WERI-Rb-1 (cell line): ENCODE data around the gene HCN1.
"Not testable (repeated sequence)": the region's sequence is repeated elsewhere in the genome, so short reads cannot be mapped to it uniquely, and the experiment has no call there.

Experiments
- DNase-seq: peaks from one replicate; pipeline ENCODE4 v3.0.0-alpha.2; 2020
- H3K27ac ChIP-seq: fragments of 250-450 bp; sonication (Bioruptor Pico); 2 replicates; pipeline ENCODE4 v1.5.1; 2020; ENCODE audit warnings: mild to moderate bottlenecking, moderate library complexity
- H3K27me3 ChIP-seq: fragments of 250-450 bp; sonication (Bioruptor Pico); 2 replicates; pipeline ENCODE4 v1.5.1; 2021; ENCODE audit warnings: mild to moderate bottlenecking, low read depth, moderate library complexity; ENCODE audit not compliant: insufficient read depth, severe bottlenecking
- H3K36me3 ChIP-seq: fragments of 250-450 bp; sonication (Bioruptor Pico); 2 replicates; pipeline ENCODE4 v1.5.1; 2020; ENCODE audit warnings: mild to moderate bottlenecking, moderate library complexity
- H3K4me3 ChIP-seq: 2 replicates; pipeline ENCODE4 v1.5.1; 2011; ENCODE audit warnings: low read depth, mild to moderate bottlenecking, control low read depth, low read length
- H3K9me3 ChIP-seq: fragments of 250-450 bp; sonication (Bioruptor Pico); 2 replicates; pipeline ENCODE4 v1.5.1; 2021; ENCODE audit warnings: mild to moderate bottlenecking, moderate library complexity; ENCODE audit not compliant: severe bottlenecking
- CTCF ChIP-seq: IDR thresholded peaks from 2 replicates; pipeline ENCODE4 v1.5.1; 2011; ENCODE audit warnings: low read depth, mild to moderate bottlenecking, control low read depth, inconsistent platforms, low read length

The HCN1 gene

GRCh38 chr5:45399041-45399440 lies 297.1 kb downstream of the HCN1 start:
- Histone ChIP-seq H3K27ac (no peak overlapping the region), H3K9me3 (no peaks in the 10 kb centered on the region), H3K36me3 (no peaks in the 10 kb centered on the region), H3K4me3 (no peak overlapping the region), H3K27me3 (no peaks in the 10 kb centered on the region)
- no peak for DNase-seq
- no peak for TF ChIP-seq CTCF

GRCh38 chr5:45385321-45386058 lies 310.7 kb downstream of the HCN1 start:
- TF ChIP-seq CTCF: no peak
- no peak for DNase-seq
- no peak overlapping the region for H3K4me3 ChIP-seq
- H3K9me3 ChIP-seq: no peaks in the 10 kb centered on the region
- no peaks in the 10 kb centered on the region for H3K36me3 ChIP-seq
- H3K27me3 ChIP-seq: no peaks in the 10 kb centered on the region
- no peak overlapping the region for H3K27ac ChIP-seq

- Histone ChIP-seq H3K27ac (no peak overlapping the region), H3K4me3 (no peak overlapping the region), H3K27me3 (no peaks in the 10 kb centered on the region), H3K36me3 (no peaks in the 10 kb centered on the region), H3K9me3 (no peaks in the 10 kb centered on the region)
- DNase-seq: no peak
- no peak for TF ChIP-seq CTCF
Observed at GRCh38 chr5:45383985-45384384, 312.2 kb downstream of the HCN1 start.

GRCh38 chr5:45382583-45382982 lies 313.6 kb downstream of the HCN1 start:
- Histone ChIP-seq H3K4me3 (no peak overlapping the region), H3K36me3 (no peaks in the 10 kb centered on the region), H3K27ac (no peak overlapping the region), H3K9me3 (no peaks in the 10 kb centered on the region), H3K27me3 (no peaks in the 10 kb centered on the region)
- no peak for DNase-seq
- TF ChIP-seq CTCF: no peak

GRCh38 chr5:45376417-45376816 lies 319.8 kb downstream of the HCN1 start:
- Histone ChIP-seq H3K4me3 (no peak overlapping the region), H3K27me3 (no peaks in the 10 kb centered on the region), H3K36me3 (no peaks in the 10 kb centered on the region), H3K27ac (no peak overlapping the region), H3K9me3 (no peaks in the 10 kb centered on the region)
- TF ChIP-seq CTCF: no peak
- DNase-seq: no peak

- Histone ChIP-seq H3K27me3 (no peaks in the 10 kb centered on the region), H3K27ac (no peak overlapping the region), H3K9me3 (no peaks in the 10 kb centered on the region), H3K4me3 (no peak overlapping the region), H3K36me3 (no peaks in the 10 kb centered on the region)
- TF ChIP-seq CTCF: no peak
- no peak for DNase-seq
Observed at GRCh38 chr5:45372629-45373028, 323.6 kb downstream of the HCN1 start.

- H3K36me3 ChIP-seq, DNase-seq, H3K9me3 ChIP-seq, H3K27me3 ChIP-seq, H3K27ac ChIP-seq, H3K4me3 ChIP-seq: not testable (repeated sequence)
Observed at GRCh38 chr5:45371423-45371822, 324.8 kb downstream of the HCN1 start.
